GM20000 (cell line): Measurements from ENCODE around the gene NHSL2.

Experiments
- DNase-seq: peaks from one replicate; pipeline ENCODE4 v3.0.0; 2012; ENCODE audit warnings: low spot score
- CTCF ChIP-seq: IDR thresholded peaks from 2 replicates; pipeline ENCODE4 v1.5.1; 2012; ENCODE audit warnings: mild to moderate bottlenecking, control low read depth; ENCODE audit errors: extremely low read depth, missing control alignments

Gene NHSL2

GRCh38 chrX:72101597-72102037 is 191.0 kb downstream of the NHSL2 start:
- TF ChIP-seq CTCF, result no peak
- DNase-seq, result no peak

GRCh38 chrX:72102126-72102525 is 191.5 kb downstream of the NHSL2 start:
- no peak for TF ChIP-seq CTCF
- DNase-seq, result no peak

- no peak for TF ChIP-seq CTCF
- no peak for DNase-seq
These were observed 192.1 kb downstream of the NHSL2 start for GRCh38 chrX:72102760-72103159.

- no peak for TF ChIP-seq CTCF
- no peak for DNase-seq
These were observed 194.8 kb downstream of the NHSL2 start for GRCh38 chrX:72105436-72105835.

- no peak for TF ChIP-seq CTCF
- no peak for DNase-seq
These were observed 196.7 kb downstream of the NHSL2 start for GRCh38 chrX:72107320-72107719.

GRCh38 chrX:72107841-72108595 is 197.4 kb downstream of the NHSL2 start:
- DNase-seq, result no peak

More at GRCh38 chrX:72107841-72108595, 197.4 kb downstream of the NHSL2 start:
- TF ChIP-seq CTCF, result no peak
